Measurements from ENCODE around the gene EIPR1. TPM values are rescaled to one million over a fixed set of nuclear protein-coding genes. Genes with fewer than 3 reads are reported as not detected.

Gene EIPR1
- total RNA-seq, 1 experiment from 2014 or later = 27.8 TPM

DNA sequence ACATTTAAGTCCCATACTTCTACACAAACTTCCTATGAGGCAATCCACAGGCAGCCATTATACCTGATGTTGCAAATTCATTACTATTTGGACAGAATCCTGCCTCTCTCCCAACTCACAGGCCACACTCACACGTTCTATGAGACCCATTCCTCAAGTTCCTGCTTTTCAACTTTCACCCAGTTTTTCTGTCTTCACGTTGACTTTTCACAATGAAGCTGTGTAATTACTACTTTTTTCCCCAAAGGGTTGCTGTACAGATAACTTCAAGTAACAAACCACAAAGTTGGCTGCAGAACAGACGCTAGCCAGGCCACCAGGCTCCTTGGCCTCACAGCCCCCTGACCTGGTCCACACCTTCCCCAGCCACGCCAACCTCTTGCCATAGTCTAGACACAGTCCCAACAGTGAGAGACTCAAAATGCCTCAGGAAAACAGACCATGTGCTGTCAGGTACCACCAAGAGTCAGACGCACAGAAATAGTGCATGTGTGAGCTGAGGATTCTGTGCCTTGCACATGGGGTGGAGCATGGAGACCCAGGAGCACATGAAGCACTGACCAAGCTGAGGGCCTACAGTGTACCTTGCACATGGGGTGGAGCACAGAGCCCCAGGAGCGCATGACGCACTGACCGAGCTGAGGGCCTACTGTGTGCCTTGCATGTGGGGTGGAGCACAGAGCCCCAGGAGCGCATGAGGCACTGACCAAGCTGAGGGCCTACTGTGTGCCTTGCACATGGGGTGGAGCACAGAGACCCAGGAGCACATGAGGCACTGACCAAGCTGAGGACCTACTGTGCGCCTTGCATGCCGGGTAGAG, 61.0 kb downstream of the EIPR1 start:
- Mint-ChIP-seq H3K27me3 (ENCODE audit: low read depth) (no peaks in the 10 kb centered on the region), H3K4me3 (no peak overlapping the region), H3K4me1 (peaks cover 16 to 28% of the 10 kb centered on the region in 2 experiments), H3K36me3 (ENCODE audit: insufficient read depth in 1 of 3, low read depth in 3 of 3) (peaks cover 6 to 19% (median 13%) of the 10 kb centered on the region in 3 experiments), H3K27ac (no peak overlapping the region; a peak in 2 of 7 replicates), H3K9me3 (no peaks in the 10 kb centered on the region; a peak in 2 of 5 replicates)
- TF ChIP-seq, protein P1, sequence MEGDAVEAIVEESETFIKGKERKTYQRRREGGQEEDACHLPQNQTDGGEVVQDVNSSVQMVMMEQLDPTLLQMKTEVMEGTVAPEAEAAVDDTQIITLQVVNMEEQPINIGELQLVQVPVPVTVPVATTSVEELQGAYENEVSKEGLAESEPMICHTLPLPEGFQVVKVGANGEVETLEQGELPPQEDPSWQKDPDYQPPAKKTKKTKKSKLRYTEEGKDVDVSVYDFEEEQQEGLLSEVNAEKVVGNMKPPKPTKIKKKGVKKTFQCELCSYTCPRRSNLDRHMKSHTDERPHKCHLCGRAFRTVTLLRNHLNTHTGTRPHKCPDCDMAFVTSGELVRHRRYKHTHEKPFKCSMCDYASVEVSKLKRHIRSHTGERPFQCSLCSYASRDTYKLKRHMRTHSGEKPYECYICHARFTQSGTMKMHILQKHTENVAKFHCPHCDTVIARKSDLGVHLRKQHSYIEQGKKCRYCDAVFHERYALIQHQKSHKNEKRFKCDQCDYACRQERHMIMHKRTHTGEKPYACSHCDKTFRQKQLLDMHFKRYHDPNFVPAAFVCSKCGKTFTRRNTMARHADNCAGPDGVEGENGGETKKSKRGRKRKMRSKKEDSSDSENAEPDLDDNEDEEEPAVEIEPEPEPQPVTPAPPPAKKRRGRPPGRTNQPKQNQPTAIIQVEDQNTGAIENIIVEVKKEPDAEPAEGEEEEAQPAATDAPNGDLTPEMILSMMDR (conservative IDR thresholded peaks at IDR 0.05) = no peak
- Histone ChIP-seq H3K14ac (ENCODE audit: insufficient read depth, low read length) (no peak overlapping the region), H4K5ac (ENCODE audit: insufficient read length, low read depth, low read length) (no peak overlapping the region), H3K79me2 (ENCODE audit: insufficient read depth, low read length) (peaks cover 2% of the 10 kb centered on the region; the same call in 1 of the 2 replicates), H3K79me1 (ENCODE audit: insufficient read depth, low read depth, low read length, poor library complexity, severe bottlenecking) (peaks cover 4% of the 10 kb centered on the region), H3K23ac (ENCODE audit: insufficient read length, low read depth, low read length) (no peak overlapping the region), H3K4me1 (ENCODE audit: insufficient read depth, low read length) (0 out of 2 replicates have a peak, but pooled peaks cover 4% of the 10 kb centered on the region), H3K4ac (ENCODE audit: low read depth, low read length) (no peak overlapping the region), H3K18ac (ENCODE audit: insufficient read length, low read depth, low read length) (no peak overlapping the region), H3K27ac (ENCODE audit: insufficient read length, low read depth, low read length) (no peak overlapping the region), H2BK5ac (ENCODE audit: insufficient read length, low read length) (no peak overlapping the region), H3T11ph (ENCODE audit: low read length) (no peak overlapping the region), H3K4me2 (ENCODE audit: insufficient read depth, insufficient read length, low read length) (no peak overlapping the region), H2BK12ac (ENCODE audit: insufficient read length, low read depth, low read length) (no peak overlapping the region), H3K27me3 (ENCODE audit: insufficient read depth, low read length) (no peaks in the 10 kb centered on the region), H4K20me1 (ENCODE audit: control insufficient read depth, insufficient read depth, insufficient read length) (no peaks in the 10 kb centered on the region), H3K23me2 (ENCODE audit: insufficient read length, low read depth, low read length, poor library complexity, severe bottlenecking) (no peaks in the 10 kb centered on the region), H3K9ac (ENCODE audit: extremely low read depth, insufficient read length, low read length) (no peak overlapping the region), H2BK120ac (ENCODE audit: low read depth, low read length, poor library complexity, severe bottlenecking) (no peak overlapping the region), H3K56ac (ENCODE audit: insufficient read length, low read depth, low read length) (no peak overlapping the region), H4K8ac (replicated peaks; ENCODE audit: insufficient read length, low read depth, low read length) (no peak overlapping the region), H2AFZ (ENCODE audit: low read length) (no peak overlapping the region), H4K91ac (ENCODE audit: insufficient read length, low read depth, low read length) (no peak overlapping the region), H2BK15ac (ENCODE audit: low read depth, low read length) (no peak overlapping the region), H2AK5ac (ENCODE audit: insufficient read length, low read length) (no peak overlapping the region), H2BK20ac (ENCODE audit: low read depth, low read length, poor library complexity, severe bottlenecking) (no peak overlapping the region), H3K9me3 (ENCODE audit: control insufficient read depth, low read depth, low read length) (no peaks in the 10 kb centered on the region)
- WGBS (ENCODE audit: extremely low coverage, insufficient read length, low lambda C conversion rate) = no CpG with 5 or more reads among the region's 11 CpGs
- DNase-seq = no peak
